ENCODE data around the gene TNK2.
A peak's percentile ranks its signal among the peaks of the same experiment; 100 is the strongest.
"Not testable (repeated sequence)": the region's sequence is repeated elsewhere in the genome, so short reads cannot be mapped to it uniquely, and the experiment has no call there.

TNK2 gene

DNA sequence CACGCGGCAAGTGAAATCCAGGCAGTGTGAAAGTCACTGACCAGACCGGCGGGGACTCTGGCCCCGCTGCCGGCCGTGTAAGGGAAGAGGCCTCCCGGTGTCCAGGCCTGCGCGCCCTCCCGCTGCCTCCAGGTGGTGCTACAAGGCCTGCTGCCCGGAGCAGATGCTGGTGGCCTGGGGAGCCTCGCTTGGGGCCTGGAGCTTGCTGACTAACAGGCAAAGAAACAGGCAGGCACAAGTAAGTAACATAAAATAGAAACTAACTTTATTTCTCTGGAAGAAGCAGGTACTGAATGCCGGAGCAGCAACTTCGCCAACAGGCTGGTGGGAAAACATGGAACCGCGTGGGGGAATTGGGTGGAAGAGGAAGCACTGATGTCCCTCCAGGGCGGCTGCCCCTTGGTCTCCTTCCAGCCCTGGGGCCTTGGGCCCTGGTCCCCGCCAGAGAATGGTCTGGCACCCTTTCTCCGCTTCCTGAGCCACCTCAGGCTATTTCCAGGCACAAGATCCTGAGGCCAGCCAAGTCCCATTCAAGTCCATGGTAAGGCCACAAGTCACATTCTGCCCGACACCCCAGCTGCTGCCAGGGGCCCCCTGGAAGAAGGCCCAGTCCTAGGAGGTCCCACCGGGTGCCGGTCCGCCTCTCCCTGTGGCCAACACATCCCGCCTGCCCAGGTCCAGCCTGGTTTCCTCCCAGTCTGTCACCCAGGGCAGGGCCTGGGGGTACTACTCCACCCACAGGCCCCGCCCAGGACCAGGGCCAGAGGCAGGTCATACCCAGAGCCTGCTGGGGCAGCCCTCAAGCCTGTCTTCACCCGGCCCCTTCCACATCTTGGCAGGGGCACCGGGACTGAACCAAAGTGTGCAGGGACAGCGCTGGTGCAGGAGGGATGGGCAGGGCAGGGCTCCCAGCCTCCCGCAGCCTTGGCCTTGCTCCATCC is 45.0 kb downstream of the TNK2 start:
- Histone ChIP-seq H3K27me3 (replicated peaks; ENCODE audit: control insufficient read depth, insufficient read depth, low read length) (no peaks in the 10 kb centered on the region), H3K36me3 (ENCODE audit: control insufficient read depth, insufficient read depth, low read length, severe bottlenecking) (peaks cover 18% of the 10 kb centered on the region), H3K9ac (ENCODE audit: low read length) (peak overlapping the region; percentile 73), H3K4me3 (ENCODE audit: low read length) (no peak overlapping the region), H3K4me1 (ENCODE audit: control insufficient read depth, insufficient read depth, low read length) (peaks cover 17% of the 10 kb centered on the region), H3K9me3 (ENCODE audit: control insufficient read depth, low read length) (no peaks in the 10 kb centered on the region)
- DNase-seq (ENCODE audit: low read depth) = peak; percentile 94

DNA sequence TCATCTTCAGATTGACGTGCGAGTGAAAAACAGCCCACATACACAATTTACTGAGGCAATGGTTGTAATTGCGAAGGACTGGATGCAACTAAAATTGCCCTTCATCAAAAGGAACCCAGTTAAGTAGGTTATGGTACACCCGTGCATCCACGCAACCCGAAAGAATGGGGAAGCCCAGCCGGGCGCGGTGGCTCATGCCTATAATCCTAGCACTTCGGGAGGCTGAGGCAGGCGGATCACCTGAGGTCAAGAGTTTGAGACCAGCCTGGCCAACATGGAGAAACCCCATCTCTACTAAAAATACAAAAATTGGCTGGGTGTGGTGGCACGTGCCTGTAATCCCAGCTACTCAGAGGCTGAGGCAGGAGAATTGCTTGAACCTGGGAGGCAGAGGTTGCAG is 46.0 kb downstream of the TNK2 start:
- not testable (repeated sequence) for DNase-seq (ENCODE audit: low read depth); H3K9me3 ChIP-seq (ENCODE audit: control insufficient read depth, low read length); H3K27me3 ChIP-seq (replicated peaks; ENCODE audit: control insufficient read depth, insufficient read depth, low read length); H3K4me3 ChIP-seq (ENCODE audit: low read length); H3K9ac ChIP-seq (ENCODE audit: low read length)
- Histone ChIP-seq H3K4me1 (ENCODE audit: control insufficient read depth, insufficient read depth, low read length) (peaks cover 17% of the 10 kb centered on the region), H3K36me3 (ENCODE audit: control insufficient read depth, insufficient read depth, low read length, severe bottlenecking) (peaks cover 14% of the 10 kb centered on the region)

DNA sequence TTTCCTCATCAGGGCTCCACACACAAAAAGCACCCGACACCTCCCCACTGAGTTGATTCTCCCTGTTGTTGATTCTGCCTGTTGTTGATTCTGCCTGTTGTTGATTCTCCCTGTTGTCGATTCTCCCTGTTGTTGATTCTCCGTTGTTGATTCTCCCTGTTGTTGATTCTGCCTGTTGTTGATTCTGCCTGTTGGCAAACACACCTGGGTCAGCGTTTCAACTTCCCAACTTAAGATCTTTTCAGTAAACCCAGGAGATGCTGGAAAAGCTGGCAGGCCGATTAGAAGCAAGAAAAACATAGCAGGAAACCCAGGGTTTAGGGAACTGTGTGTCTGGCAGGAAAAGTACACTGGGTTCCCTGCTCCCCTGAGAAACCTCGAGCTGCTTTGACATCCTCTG is 47.9 kb downstream of the TNK2 start:
- peaks cover 17% of the 10 kb centered on the region for H3K4me1 ChIP-seq (ENCODE audit: control insufficient read depth, insufficient read depth, low read length)
- no peak overlapping the region for H3K9ac ChIP-seq (ENCODE audit: low read length)
- no peaks in the 10 kb centered on the region for H3K27me3 ChIP-seq (replicated peaks; ENCODE audit: control insufficient read depth, insufficient read depth, low read length)
- H3K36me3 ChIP-seq (ENCODE audit: control insufficient read depth, insufficient read depth, low read length, severe bottlenecking) = peaks cover 3% of the 10 kb centered on the region
- H3K9me3 ChIP-seq (ENCODE audit: control insufficient read depth, low read length) = no peaks in the 10 kb centered on the region
- DNase-seq (ENCODE audit: low read depth) = no peak
- H3K4me3 ChIP-seq (ENCODE audit: low read length) = no peak overlapping the region

DNA sequence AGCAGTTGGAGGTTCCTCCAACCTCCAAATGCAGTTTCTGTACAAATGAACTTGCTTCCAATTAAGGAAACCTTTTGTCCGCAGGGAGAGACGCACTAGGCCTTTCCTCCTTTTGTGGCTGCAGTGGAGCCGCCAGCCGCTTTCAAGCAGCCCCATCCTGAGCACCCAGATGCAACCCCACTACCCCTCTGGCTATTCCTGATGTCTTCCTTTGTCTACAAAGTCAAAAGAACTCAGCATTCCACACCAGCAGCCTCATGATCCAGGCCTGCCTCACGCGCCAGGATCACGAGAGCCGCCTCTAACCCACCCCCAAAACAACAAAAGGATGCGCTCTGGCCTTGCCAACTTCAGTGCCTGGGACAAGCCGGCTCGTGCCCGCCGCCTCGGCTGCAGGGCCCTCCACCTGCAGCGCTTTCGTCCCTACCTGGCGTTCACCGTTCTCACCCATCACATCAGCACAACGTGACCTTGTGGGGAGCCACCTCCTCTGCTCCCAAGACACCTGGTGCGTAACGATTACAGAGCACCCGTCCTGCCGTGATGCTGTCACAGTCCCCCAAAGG is 48.4 kb downstream of the TNK2 start:
- no peak for DNase-seq (ENCODE audit: low read depth)
- peak overlapping the region; percentile 23 for H3K9ac ChIP-seq (ENCODE audit: low read length)
- no peak overlapping the region for H3K4me3 ChIP-seq (ENCODE audit: low read length)
- no peaks in the 10 kb centered on the region for H3K9me3 ChIP-seq (ENCODE audit: control insufficient read depth, low read length)
- no peaks in the 10 kb centered on the region for H3K36me3 ChIP-seq (ENCODE audit: control insufficient read depth, insufficient read depth, low read length, severe bottlenecking)
- no peaks in the 10 kb centered on the region for H3K27me3 ChIP-seq (replicated peaks; ENCODE audit: control insufficient read depth, insufficient read depth, low read length)
- peaks cover 17% of the 10 kb centered on the region for H3K4me1 ChIP-seq (ENCODE audit: control insufficient read depth, insufficient read depth, low read length)

DNA sequence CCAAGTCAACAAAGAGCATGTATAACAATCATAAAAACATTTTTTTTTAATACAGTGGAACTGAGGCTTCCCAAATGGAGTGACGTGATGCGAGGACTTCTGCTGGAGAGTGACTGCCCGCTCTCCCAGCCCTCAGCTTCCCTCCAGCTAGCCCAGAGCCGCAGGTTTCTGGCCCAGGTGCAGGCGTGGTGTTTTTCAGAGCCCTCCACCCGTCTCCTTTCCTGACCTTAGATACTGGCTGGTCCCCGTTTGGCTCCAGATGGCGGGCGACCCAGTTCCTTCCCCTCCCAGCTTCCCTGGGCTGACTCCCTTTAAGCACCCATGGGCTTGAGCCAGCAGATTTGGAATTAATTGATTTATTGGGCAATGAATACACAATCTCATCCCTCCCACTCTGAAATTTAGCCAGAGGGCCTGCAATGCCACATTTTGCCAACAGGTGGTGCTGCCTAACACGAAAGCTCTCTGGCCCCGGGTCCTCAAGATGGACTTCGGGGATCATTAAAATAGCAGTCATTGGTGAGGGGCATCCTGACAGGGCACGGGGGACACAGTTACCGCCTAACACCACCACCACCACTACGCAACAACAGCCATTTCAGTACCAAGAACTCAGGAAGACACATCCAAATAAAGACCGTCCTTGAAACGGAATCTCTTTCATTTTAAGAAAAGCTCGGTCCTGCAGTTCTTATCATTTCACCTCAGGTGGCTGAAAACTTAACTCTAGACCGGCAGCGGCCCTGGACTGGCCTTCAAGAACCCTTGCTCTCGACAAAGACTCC is 49.1 kb downstream of the TNK2 start:
- Histone ChIP-seq H3K4me1 (ENCODE audit: control insufficient read depth, insufficient read depth, low read length) (peaks cover 17% of the 10 kb centered on the region), H3K4me3 (ENCODE audit: low read length) (no peak overlapping the region), H3K36me3 (ENCODE audit: control insufficient read depth, insufficient read depth, low read length, severe bottlenecking) (no peaks in the 10 kb centered on the region), H3K27me3 (replicated peaks; ENCODE audit: control insufficient read depth, insufficient read depth, low read length) (no peaks in the 10 kb centered on the region), H3K9ac (ENCODE audit: low read length) (peak overlapping the region; percentile 23), H3K9me3 (ENCODE audit: control insufficient read depth, low read length) (no peaks in the 10 kb centered on the region)
- DNase-seq (ENCODE audit: low read depth) = peak; percentile 90

DNA sequence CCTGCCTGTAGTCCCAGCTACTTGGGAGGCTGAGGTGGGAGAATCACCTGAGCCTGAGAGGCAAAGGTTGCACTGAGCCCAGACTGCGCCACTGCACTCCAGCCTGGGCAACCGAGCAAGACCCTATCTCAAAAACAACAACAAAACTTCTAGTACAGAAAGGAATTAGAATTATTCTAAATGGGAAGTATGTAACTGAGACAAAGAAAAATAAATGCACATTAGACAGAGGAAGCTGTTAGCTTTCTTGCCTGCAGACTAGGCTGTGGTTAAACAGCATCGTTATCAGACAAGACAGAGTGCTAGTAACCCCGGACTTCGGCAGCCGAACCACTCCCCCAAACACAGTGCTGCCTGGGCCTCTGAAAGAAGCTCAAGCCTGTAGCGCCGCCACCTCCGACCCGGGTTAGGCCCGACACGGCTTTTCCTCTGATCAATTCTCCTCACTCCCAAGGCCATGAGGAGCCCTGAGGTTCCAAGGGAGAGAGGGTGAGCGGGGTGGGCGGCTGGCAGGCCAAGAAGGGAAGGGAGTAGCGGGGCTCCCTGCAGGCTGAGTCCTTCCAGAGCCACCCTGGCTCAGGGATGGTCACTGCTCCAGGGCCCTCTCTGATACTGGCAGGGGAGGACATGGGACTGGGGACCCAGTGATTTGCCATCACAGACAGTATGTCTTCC is 51.8 kb downstream of the TNK2 start:
- no peak overlapping the region for H3K4me3 ChIP-seq (ENCODE audit: low read length)
- peaks cover 7% of the 10 kb centered on the region for H3K4me1 ChIP-seq (ENCODE audit: control insufficient read depth, insufficient read depth, low read length)
- DNase-seq (ENCODE audit: low read depth) = no peak
- no peaks in the 10 kb centered on the region for H3K27me3 ChIP-seq (replicated peaks; ENCODE audit: control insufficient read depth, insufficient read depth, low read length)
- H3K9ac ChIP-seq (ENCODE audit: low read length) = no peak overlapping the region
- no peaks in the 10 kb centered on the region for H3K9me3 ChIP-seq (ENCODE audit: control insufficient read depth, low read length)
- no peaks in the 10 kb centered on the region for H3K36me3 ChIP-seq (ENCODE audit: control insufficient read depth, insufficient read depth, low read length, severe bottlenecking)

DNA sequence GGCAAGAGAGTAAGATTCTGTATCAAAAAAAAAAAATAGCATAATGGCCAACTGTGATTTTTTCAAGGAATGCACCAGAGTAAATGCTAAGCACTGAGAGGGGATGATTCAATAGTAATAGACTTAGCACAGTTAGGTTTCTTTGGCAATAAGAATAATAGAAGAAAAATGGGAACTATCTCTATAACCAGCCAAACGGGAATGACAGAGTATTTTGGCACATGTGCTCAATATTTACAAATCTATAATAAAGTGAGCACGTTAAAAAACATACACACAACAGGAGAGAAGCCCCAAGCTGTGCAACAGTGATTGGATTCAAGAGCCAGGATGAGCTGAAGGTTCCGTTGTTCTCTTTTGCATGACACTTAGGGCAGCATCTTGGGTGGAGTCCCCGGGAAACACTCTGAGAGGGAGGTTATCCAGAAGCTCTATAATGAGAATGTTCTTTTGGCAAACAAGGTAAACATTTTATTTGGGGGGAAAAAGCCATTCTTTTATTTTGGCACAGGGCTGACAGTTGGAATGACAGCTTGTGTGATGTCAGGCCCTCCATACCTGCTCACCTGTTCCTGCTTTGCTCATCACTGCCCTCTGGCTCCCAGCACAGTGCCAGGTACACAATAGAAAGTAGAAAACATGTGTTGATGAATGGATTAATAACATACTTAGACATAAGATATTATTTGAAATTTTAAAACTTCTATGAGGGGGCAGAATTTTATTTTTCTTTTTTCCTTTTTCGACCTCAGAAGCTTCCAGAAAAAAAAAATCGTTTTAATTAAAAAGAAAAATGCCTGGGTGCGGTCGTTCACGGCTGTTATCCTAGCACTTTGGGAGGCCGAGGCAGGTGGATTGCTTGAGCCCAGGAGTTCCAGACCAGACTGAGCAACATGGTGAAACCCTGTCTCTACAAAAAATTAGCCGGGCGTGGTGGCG is 52.6 kb downstream of the TNK2 start:
- no peak for DNase-seq (ENCODE audit: low read depth)
- Histone ChIP-seq H3K4me3 (ENCODE audit: low read length) (no peak overlapping the region), H3K27me3 (replicated peaks; ENCODE audit: control insufficient read depth, insufficient read depth, low read length) (no peaks in the 10 kb centered on the region), H3K9me3 (ENCODE audit: control insufficient read depth, low read length) (no peaks in the 10 kb centered on the region), H3K9ac (ENCODE audit: low read length) (no peak overlapping the region), H3K36me3 (ENCODE audit: control insufficient read depth, insufficient read depth, low read length, severe bottlenecking) (no peaks in the 10 kb centered on the region), H3K4me1 (ENCODE audit: control insufficient read depth, insufficient read depth, low read length) (peaks cover 7% of the 10 kb centered on the region)

DNA sequence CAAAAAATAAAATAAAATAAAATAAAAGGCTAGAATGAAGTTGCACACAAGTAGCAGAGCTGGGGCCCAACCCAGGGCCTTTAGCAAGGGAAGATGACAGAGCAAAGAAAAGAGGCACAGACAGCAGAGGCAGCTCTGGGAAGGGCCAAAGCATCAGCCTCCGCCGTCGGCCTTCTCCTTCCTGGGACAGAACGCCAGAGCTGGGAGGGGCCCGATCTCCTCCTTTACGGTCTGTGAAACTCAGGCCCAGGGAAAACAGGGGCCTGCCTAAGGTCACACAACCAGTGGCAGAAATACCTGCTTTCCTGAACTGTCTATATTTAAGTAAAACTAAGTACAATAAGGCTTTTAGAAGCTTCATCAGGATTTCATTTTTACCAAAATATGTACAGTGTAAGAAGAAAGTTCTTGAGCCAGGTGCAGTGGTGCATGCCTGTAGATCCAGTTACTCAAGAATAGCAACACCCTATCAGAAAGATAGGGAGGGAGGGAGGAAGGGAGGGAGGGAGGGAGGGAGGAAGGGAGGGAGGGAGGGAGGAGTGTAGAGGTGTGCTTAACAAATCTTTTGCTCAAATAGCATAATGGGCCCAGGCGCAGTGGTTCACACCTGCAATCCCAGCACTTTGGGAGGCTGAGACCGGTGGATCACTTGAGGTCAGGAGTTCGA is 53.6 kb downstream of the TNK2 start:
- no peaks in the 10 kb centered on the region for H3K27me3 ChIP-seq (replicated peaks; ENCODE audit: control insufficient read depth, insufficient read depth, low read length)
- no peak overlapping the region for H3K9ac ChIP-seq (ENCODE audit: low read length)
- H3K4me3 ChIP-seq (ENCODE audit: low read length) = no peak overlapping the region
- peaks cover 7% of the 10 kb centered on the region for H3K4me1 ChIP-seq (ENCODE audit: control insufficient read depth, insufficient read depth, low read length)
- H3K36me3 ChIP-seq (ENCODE audit: control insufficient read depth, insufficient read depth, low read length, severe bottlenecking) = no peaks in the 10 kb centered on the region
- no peaks in the 10 kb centered on the region for H3K9me3 ChIP-seq (ENCODE audit: control insufficient read depth, low read length)
- DNase-seq (ENCODE audit: low read depth) = no peak

DNA sequence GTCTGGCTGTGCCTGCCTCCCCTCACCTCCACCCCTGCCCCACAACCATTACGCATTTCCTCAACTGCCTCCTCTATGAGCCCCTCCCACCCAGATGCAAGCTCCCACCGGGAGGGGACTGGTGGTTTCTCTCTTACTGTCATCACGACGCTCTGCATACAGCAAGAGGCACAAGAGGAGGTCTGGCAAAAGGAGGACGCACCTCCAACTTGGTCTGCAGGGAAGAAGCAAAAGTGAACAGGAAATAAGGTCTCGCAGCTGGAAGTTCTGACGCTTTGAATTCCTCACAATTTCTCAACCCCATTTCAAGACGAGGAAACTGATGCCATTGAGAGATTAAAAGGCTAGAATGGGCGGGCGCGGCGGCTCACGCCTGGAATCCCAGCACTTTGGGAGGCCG is 54.4 kb downstream of the TNK2 start:
- Histone ChIP-seq H3K36me3 (ENCODE audit: control insufficient read depth, insufficient read depth, low read length, severe bottlenecking) (no peaks in the 10 kb centered on the region), H3K4me3 (ENCODE audit: low read length) (no peak overlapping the region), H3K9ac (ENCODE audit: low read length) (no peak overlapping the region), H3K27me3 (replicated peaks; ENCODE audit: control insufficient read depth, insufficient read depth, low read length) (no peaks in the 10 kb centered on the region), H3K4me1 (ENCODE audit: control insufficient read depth, insufficient read depth, low read length) (peaks cover 1% of the 10 kb centered on the region), H3K9me3 (ENCODE audit: control insufficient read depth, low read length) (no peaks in the 10 kb centered on the region)
- no peak for DNase-seq (ENCODE audit: low read depth)

DNA sequence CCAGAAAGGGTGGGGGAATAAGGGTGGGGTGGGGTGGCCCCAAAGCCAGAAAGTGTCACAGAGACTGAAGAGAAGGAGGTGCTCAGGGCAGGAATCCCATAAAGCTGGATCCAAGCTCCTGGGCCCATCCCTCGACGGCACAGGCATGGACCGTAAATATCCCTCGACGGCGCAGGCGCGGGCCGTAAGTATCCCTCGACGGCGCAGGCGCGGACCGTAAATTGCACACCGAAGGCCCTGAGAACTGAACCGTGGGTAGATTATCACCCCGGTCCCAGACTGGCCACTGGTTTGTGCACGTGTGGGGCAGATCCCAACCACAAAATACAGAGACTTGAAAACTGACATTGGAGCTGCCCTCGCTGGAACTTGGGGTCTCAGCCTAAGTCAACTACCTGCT is 55.3 kb downstream of the TNK2 start:
- no peak for DNase-seq (ENCODE audit: low read depth)
- Histone ChIP-seq H3K36me3 (ENCODE audit: control insufficient read depth, insufficient read depth, low read length, severe bottlenecking) (no peaks in the 10 kb centered on the region), H3K9me3 (ENCODE audit: control insufficient read depth, low read length) (no peaks in the 10 kb centered on the region), H3K27me3 (replicated peaks; ENCODE audit: control insufficient read depth, insufficient read depth, low read length) (no peaks in the 10 kb centered on the region), H3K4me3 (ENCODE audit: low read length) (no peak overlapping the region), H3K9ac (ENCODE audit: low read length) (no peak overlapping the region), H3K4me1 (ENCODE audit: control insufficient read depth, insufficient read depth, low read length) (no peaks in the 10 kb centered on the region)
